Frontal cortex (tissue), 4 donors: ENCODE data around the gene IFIT1B. TPM values are rescaled to one million over a fixed set of nuclear protein-coding genes. Genes with fewer than 3 reads are reported as not detected.
"Not testable (repeated sequence)": the region's sequence is repeated elsewhere in the genome, so short reads cannot be mapped to it uniquely, and the experiment has no call there.

ENCODE experiments used
- DNase-seq, 2 donors: peaks; one replicate each; pipeline ENCODE4 v3.0.0; 2012; ENCODE audit warnings: low spot score in 2 of 2
- FAIRE-seq: peaks from 2 replicates; lab custom pipeline; 2012; peaks lifted over from hg19 to GRCh38; lab: Jason Lieb, UNC
- total RNA-seq: library from RNA; depleted of rRNA; stranded (reverse); fragments of >200 nt; gene quantifications from one replicate; pipeline ENCODE4 v1.2.3, GENCODE V29; 2014
- donor health status: control.
- donor health status: control.
- donor health status: control.

Gene IFIT1B
- total RNA-seq, 1 donor from 2014 or later = 0.41 TPM

DNA sequence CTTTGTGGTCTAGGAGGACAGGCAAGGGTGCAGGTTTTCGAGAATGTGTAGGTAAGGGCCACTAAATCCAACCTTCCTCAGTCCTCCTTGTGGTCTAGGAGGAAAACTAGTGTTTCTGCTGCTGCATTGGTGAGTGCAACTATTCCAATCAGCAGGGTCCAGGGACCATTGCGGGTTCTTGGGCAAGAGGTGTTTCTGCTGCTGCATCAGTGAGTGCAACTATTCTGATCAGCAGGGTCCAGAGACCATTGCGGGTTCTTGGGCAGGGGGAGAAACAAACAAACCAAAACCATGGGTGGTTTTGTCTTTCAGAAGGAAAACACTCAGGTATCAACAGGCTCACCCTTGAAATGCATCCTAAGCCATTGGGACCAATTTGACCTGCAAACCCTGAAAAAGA is 29.9 kb downstream of the IFIT1B start:
- not testable (repeated sequence) for FAIRE-seq, DNase-seq

DNA sequence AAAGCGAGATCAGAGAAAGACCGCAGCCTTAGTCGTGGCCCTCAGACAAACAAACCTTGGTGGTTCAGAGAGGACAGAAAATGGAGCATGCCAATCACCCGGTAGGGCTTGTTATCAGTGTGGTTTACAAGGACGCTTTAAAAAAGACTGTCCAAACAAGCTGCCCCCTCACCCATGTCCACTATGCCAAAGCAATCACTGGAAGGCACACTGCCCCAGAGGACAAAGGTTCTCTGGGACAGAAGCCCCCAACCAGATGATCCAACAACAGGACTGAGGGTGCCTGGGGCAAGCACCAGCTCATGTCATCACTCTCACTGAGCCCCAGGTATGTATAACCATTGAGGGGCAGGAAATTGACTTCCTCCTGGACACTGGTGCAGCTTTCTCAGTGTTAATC is 31.4 kb downstream of the IFIT1B start:
- DNase-seq, FAIRE-seq: not testable (repeated sequence)

DNA sequence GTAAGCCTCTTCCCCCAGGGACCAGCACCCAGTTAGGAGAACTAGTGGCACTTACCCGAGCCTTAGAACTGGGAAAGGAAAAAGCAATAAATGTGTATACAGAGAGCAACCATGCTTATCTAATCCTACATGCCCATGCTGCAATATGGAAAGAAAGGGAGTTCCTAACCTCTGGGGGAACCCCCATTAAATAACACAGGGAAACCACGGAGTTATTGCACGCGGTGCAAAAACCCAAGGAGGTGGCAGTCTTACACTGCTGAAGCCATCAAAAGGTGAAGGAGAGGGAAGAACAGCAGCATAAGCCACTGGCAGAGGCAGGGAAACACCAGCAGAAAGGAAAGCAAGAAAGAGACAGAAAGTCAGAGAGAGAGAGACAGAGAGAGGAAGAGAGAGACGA is 32.7 kb downstream of the IFIT1B start:
- FAIRE-seq = not testable (repeated sequence)

DNA sequence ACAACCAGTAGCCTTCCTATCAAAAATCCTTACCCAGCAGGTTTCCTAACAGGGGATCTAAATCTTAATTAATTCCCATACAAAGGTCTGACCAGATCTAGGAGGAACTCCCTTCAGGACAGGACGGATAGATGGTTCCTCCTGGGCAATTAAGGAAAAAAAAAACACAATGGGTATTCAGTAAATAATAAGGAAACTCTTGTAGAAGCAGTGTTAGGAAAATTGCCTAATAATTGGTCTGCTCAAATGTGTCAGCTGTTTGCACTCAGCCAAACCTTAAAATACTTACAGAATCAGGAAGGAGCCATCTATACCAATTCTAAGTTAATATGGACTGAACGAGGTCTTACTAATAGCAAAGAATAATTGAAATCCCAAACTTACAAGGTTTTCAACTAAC is 33.3 kb downstream of the IFIT1B start:
- not testable (repeated sequence) for FAIRE-seq

More for the DNA sequence above, 32.7 kb downstream of the IFIT1B start:
- not testable (repeated sequence) for DNase-seq

DNA sequence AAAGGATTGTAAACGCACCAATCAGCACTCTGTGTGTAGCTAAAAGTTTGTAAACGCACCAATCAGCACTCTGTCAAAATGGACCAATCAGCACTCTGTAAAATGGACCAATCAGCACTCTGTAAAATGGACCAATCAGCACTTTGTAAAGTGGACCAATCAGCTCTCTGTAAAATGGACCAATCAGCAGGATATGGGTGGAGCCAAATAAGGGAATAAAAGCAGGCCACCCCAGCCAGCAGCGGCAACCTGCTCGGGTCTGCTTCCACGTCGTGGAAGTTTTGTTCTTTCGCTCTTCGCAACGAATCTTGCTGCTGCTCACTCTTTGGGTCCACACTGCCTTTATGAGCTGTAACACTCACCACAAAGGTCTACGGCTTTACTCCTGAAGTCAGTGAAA is 34.4 kb downstream of the IFIT1B start:
- not testable (repeated sequence) for FAIRE-seq, DNase-seq

More for the DNA sequence above, 33.3 kb downstream of the IFIT1B start:
- not testable (repeated sequence) for DNase-seq

DNA sequence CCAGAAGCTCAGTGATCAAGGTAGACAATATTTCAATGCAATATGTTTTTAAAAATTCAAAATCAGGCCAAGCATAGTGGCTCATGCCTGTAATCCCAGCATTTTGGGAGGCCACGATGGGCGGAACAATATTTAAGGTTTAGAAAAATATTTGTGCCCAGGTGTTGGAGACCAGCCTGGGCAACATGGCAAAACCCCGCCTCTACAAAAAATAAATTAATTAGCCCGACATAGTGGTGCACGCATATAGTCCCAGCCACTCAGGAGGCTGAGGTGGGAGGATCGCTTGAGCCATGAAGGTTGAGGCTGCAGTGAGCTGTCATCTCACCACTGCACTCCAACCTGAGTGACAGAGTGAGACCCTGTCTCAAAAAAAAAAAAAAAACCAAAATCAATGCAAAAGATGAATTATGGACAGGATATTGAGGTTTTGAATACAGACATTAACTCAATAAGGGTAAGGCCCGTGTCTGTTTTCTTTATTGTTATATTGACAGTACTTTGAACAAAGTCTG is 35.6 kb downstream of the IFIT1B start:
- no peak for FAIRE-seq
- DNase-seq = no peak

DNA sequence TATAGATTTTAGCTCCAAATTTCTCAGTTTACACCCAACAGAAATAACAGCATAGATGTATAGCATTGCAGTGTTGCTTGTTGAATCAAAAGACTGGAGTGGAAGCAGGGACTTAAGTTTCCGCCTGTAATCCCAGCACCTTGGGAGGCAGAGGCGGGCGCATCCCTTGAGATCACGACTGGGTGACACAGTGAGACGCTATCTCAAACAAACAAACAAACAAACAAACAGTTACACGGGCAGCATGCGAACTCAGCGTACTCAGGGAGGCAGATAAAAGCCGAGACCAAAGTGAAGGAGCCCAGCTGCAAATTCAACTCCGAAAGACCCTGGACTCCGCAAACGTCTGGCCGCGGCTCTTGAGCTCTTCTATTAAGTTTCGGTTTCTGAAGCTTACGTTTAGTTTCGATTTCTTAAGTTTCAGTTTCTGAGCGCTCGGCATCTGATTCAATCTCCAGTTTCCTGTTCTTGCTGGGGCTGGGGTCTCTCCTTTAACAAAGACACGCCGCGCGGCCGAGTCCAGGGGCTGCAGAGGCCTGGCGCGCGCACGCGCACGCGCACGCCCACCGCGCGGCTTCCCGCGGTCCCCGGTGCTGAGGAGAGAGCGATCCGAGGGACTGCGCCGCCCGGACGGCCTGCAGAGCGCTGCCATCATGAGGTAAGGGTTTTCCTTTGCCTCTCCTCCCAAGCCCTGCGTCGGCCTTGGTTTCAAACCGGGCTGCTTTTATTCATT is 36.5 kb downstream of the IFIT1B start, which contains the start of gene IFIT5:
TSS of gene IFIT5 (plus strand) at position 423 of the 733 bp plus-strand sequence. CDS start at position 654, 231 bp downstream.
- DNase-seq (peak; percentile 69 to 79), FAIRE-seq (no peak)

DNA sequence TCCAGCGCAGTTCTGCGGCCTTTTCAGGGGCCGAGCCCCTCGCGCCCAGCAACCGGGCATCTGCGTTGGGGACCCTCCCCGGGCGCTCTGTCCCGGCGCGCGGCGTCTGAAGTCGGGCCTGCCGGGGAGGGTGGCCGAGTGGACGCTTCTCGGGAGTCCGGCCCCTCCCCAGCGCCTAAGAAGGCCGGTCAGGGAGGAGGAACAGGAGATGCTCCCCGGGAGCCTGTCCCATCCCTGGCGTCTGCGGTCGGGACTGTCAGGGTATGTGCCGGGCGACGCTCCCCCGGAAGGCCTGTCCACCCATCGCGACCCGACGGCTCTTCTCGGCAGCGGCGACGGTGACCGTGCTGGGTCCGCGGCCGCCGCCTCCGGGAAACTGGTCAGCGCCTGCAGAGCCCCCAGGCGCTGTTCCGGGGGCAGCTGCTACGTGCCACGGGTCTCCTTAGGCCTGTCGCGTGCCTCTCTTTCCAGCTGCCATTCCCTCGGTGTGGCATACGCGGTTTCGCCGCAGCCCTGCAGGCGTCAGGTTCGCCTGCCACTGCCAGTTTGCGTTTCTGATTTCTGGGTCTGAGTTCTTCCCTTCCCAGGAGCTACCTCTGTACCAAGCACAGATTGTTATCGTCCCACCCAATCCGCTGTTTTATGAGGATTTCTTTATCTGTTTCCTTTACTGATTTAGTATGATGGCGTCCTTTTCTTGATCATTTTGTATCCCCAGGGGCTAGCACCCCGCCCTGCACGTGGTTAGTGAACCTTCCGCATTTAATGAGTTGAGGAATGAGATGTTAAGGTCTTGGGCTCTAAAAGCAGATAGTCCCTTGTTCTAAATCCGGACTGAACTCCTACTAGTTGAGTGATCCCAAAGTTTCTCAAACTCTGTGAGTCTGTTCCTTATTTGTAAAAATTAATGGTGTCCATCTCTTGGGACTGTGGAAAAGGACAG is 37.3 kb downstream of the IFIT1B start:
- DNase-seq (peak; percentile 48 to 64), FAIRE-seq (no peak)

DNA sequence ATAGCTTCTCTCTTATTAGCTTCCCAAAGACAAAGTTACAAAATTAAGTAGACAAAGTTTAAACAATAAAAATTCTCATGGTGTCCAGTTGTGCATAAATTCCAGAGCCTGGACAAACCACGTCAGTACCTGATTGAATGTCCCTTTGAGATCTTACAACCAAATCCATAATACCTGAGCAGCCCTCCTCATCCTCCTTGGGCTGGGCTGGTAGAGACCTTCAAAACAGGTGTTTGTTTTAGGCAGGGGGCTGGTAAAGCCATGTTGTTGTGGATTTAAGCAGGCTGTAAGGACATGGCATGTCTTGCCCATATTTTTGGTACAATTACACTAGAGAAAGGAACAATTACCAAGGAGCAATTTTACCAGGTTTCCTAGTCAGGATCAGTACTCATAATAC is 38.6 kb downstream of the IFIT1B start:
- DNase-seq = no peak
- no peak for FAIRE-seq

DNA sequence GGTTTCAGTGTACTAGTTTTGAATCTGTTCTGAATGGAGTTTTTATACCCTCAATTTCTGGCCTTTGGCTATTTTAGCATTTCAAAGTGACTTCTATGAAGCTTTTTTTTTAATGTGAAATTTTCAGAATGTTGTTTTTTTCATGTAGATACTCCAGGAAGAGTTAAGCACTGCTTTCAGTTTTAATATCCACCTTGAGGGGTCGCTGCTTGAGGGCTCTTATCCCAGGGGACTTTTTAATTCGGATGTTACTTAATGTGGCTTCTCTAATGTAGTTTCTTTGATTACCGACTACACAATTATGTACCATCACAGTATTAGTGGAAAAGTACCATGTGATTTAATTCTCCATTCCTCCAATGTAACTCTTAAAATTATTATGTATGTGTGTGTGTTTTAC is 41.7 kb downstream of the IFIT1B start:
- FAIRE-seq = no peak
- DNase-seq = no peak

DNA sequence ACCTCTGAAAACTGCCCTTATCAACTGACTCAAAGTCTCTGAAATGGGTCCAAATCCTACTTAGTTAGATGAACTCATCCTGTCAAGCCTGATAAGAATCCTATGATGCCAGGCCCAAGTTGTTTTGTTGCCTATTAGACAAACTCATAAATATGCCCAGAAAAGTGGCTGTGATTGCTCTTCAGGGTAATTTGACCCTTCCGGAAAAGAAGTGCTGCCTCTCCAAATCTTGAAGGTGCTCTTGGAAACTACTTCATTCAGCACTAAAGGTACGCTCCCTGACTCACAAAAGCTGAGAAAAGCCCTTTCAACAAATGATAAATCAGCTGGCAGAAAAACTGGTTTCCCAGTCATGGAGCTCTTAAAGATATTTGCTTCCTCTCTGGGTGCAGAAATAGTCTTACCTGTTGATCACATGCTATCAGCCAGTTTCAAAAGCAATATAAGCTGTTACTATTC is 43.2 kb downstream of the IFIT1B start:
- FAIRE-seq (no peak), DNase-seq (no peak)

DNA sequence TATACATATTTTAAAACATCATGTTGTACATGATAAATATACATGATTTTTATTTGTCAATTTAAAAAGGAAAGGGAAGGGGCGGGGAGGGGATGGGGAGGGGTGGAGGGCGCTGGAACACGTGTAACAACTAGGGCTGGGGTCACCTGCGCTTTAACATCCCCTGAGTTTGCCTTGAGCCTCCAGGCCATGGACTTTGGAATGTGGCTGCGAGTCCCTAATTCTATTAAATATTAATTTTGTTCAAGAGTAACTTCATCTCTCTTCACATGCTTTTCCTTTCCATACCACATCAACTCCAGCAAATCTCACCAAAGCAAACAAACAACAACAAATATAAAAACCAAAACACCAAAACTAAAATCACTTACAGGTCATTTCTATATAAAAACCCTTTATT is 47.1 kb downstream of the IFIT1B start:
- FAIRE-seq (no peak), DNase-seq (no peak)

DNA sequence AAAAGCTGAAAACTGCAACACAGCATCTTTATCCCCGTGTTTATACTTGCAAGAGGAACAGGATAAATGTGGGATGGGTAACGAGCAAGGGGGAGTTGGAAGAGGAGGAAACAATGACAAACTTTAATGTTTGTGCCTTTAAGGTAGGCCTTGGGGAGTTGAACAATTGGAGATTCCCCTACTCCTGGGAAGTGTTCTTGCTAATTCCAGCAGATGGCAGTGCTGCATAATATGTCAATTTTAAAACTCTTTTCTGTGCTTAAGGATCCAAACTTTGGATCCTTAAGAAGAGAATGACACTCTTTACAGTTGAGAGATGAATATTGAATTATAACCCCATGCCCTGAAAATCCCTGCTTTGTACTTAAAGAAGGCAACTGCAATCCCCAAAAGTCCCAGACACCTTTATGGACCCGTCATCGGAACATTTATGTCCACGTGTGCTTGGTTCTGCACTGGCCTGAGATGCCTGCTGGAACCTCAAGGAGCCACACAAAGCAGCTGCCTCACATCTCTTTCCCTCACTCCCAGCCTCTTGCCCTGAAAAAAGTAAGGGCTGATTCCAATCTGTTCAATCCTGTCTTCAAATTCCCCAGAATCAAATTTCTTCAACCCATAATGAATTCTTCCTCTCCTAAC is 48.5 kb downstream of the IFIT1B start:
- peak in 1 of 2 donors; percentile 46 for DNase-seq
- peak; percentile 34 for FAIRE-seq

DNA sequence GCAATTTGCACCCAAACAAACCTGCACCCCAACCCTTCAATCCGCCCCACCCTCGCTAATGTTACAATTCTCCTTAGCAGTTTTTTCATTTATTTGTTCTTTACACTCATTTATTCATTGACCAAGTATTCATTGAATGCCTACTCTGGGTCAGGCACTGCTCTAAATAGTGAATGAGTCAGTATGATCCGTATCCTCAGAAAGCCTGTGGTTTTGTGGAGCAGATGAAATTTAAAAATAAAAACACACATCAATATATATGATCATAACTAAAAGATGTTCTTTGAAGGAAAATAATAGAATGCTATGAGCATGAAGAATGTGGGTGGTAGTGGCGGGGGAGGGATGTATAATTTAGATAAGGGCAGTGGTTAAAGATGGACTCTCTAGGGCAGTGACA is 49.8 kb downstream of the IFIT1B start:
- FAIRE-seq (no peak), DNase-seq (no peak)

DNA sequence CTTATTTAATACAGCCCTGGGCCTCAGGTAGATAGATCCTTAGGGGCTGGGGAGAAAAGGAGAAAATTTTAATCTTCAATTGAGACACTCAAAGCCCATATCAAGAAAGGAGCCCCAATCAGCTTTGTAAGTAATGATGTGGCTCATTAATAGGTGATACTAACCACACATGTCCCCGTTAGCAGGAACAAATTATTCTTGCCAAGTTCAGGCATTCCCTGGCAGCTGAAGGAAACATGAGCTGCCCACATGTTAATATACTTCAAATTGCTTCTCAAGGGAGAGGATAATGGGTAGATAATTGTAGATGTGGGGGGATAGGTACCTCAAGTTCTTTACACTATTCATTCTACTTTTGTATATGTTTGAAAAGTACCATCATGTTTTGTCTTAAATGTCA is 51.0 kb downstream of the IFIT1B start:
- FAIRE-seq (no peak), DNase-seq (no peak)

DNA sequence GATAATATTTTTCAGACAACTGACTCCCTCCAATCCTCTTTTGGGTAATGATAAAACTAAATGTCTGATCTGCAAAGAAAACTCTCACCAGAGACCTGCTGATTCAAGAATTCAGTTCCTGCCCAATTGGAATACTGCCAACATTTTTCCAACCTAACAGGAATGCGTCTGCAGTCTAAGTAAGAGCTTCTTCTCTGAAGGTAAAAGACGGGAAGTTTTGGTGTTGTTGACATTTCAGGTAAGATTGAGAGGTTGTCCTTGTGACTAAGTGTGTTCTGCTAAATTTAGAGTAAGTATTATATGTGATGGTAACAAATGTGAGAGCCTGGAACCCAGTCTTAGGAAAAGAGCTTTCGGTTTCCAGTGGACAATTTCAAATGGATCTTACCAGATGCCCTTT is 54.1 kb downstream of the IFIT1B start:
- DNase-seq (no peak), FAIRE-seq (no peak)
